NCI-H1092 treated with DMSO at 0.1 percent for 48 hours (cell line): ENCODE measurements around the gene LTF.
"Not testable (repeated sequence)": the region's sequence is repeated elsewhere in the genome, so short reads cannot be mapped to it uniquely, and the experiment has no call there.

Experiments used
- DNase-seq: peaks from one replicate; lab custom pipeline; 2025; lab: John Stamatoyannopoulos, UW

The LTF gene

GRCh38 chr3:46440531-46441294 is 24.0 kb downstream of the LTF start:
- DNase-seq = no peak

GRCh38 chr3:46438831-46439230 is 25.9 kb downstream of the LTF start:
- DNase-seq = no peak

GRCh38 chr3:46435081-46435726 is 29.5 kb downstream of the LTF start:
- DNase-seq = no peak

- no peak for DNase-seq
These were observed 30.9 kb downstream of the LTF start for GRCh38 chr3:46433841-46434240.

GRCh38 chr3:46433118-46433517 is 31.6 kb downstream of the LTF start:
- DNase-seq = not testable (repeated sequence)

GRCh38 chr3:46431905-46432304 is 32.8 kb downstream of the LTF start:
- not testable (repeated sequence) for DNase-seq

GRCh38 chr3:46430879-46431278 is 33.8 kb downstream of the LTF start:
- DNase-seq = not testable (repeated sequence)

GRCh38 chr3:46429671-46430070 is 35.0 kb downstream of the LTF start:
- DNase-seq = no peak

- no peak for DNase-seq
These were observed 35.5 kb downstream of the LTF start for GRCh38 chr3:46429250-46429649.

GRCh38 chr3:46427916-46428833 is 36.5 kb downstream of the LTF start:
- no peak for DNase-seq

- not testable (repeated sequence) for DNase-seq
These were observed 37.3 kb downstream of the LTF start for GRCh38 chr3:46427404-46427803.

GRCh38 chr3:46426476-46426875 is 38.2 kb downstream of the LTF start:
- not testable (repeated sequence) for DNase-seq

- no peak for DNase-seq
These were observed 41.1 kb downstream of the LTF start for GRCh38 chr3:46423588-46423987.

- DNase-seq = no peak
These were observed 42.1 kb downstream of the LTF start for GRCh38 chr3:46422617-46423016.

GRCh38 chr3:46420931-46421330 is 43.8 kb downstream of the LTF start:
- DNase-seq = no peak

- DNase-seq = no peak
These were observed 44.9 kb downstream of the LTF start for GRCh38 chr3:46419816-46420215.

- no peak for DNase-seq
These were observed 46.7 kb downstream of the LTF start for GRCh38 chr3:46417841-46418611.

GRCh38 chr3:46416811-46417510 is 47.7 kb downstream of the LTF start:
- DNase-seq = peak; percentile 1

GRCh38 chr3:46416125-46416810 is 48.4 kb downstream of the LTF start:
- DNase-seq = peak; percentile 24

- DNase-seq = no peak
These were observed 50.0 kb downstream of the LTF start for GRCh38 chr3:46414739-46415138.

GRCh38 chr3:46413951-46414350 is 50.8 kb downstream of the LTF start:
- DNase-seq = no peak
